Activated CD4-positive, alpha-beta T cell treated with anti-CD3 and anti-CD28 coated beads, Interleukin-2, amount 10 ng/mL, durations not matched to agents 7 days and 5 days (primary cell): Measurements from ENCODE around the gene DHRS12. TPM values are rescaled to one million over a fixed set of nuclear protein-coding genes. Genes with fewer than 3 reads are reported as not detected.

Experiments used
- CTCF ChIA-PET: fragments of 350-600 bp; sonication (Branson Sonifier 250); formaldehyde crosslinking; loops from one replicate; lab custom pipeline; 2021; ENCODE audit warnings: antibody characterized with exemption; lab: Charles Lee
- POLR2A ChIA-PET: fragments of 350-600 bp; sonication (Branson Sonifier 250); formaldehyde crosslinking; loops from one replicate; lab custom pipeline; 2021; ENCODE audit warnings: antibody characterized with exemption; lab: Charles Lee
- DNase-seq: peaks from one replicate; pipeline ENCODE4 v3.0.0-alpha.2; 2020
- H3K27ac Mint-ChIP-seq: one replicate; pipeline ENCODE4 v1.8.0; 2021; ENCODE audit warnings: mild to moderate bottlenecking, moderate library complexity, mixed read lengths
- H3K27me3 Mint-ChIP-seq: one replicate; pipeline ENCODE4 v1.8.0; 2021; ENCODE audit warnings: mixed read lengths
- H3K36me3 Mint-ChIP-seq: one replicate; pipeline ENCODE4 v1.8.0; 2021; ENCODE audit warnings: low read depth, mixed read lengths
- H3K4me1 Mint-ChIP-seq: one replicate; pipeline ENCODE4 v1.8.0; 2021; ENCODE audit warnings: mixed read lengths
- H3K4me3 Mint-ChIP-seq: one replicate; pipeline ENCODE4 v1.8.0; 2021; ENCODE audit warnings: mild to moderate bottlenecking, moderate library complexity, mixed read lengths
- H3K9me3 Mint-ChIP-seq: one replicate; pipeline ENCODE4 v1.8.0; 2021; ENCODE audit warnings: mixed read lengths
- total RNA-seq, 2 experiments: library from RNA; stranded (reverse); gene quantifications; one replicate each; pipeline ENCODE4 v1.2.3, GENCODE V29; 2021

The DHRS12 gene
- total RNA-seq, 2 experiments from 2014 or later: 9.5 to 9.7 TPM

DNA sequence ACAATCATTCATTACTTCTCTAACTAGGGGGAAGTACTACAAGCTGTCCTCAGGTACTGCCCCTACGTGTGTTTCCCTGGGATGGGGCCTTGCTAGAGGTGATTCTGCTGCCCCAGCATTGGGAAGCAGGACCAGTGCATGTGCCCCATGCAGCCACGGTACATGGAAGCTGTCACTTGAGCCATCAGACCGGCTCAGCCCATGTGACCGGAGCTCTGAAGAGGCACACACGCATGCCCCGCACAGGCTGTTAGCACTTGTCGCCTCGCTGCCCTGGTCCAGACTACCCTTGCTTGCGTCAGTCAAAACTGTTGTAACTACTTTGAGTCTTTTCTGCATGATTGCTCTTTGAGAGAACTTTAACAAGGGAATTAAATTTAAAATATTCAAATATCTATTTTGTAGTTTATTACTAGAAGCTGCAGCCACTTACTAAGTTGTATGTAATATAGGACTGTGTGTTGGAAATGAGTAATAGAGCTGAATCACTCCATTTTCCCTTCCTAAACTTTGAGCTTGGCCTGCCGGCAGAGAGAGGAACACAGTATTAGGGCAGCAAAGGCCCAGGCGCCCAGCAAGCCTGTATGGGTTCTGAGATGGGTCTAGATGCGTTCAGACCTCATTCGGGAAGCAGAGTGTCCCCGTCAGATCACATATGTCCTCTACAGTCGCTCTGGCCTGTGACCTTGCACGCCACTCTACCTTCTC is 42.2 kb downstream of the DHRS12 start:
- DNase-seq: no peak
- ChIA-PET CTCF (interaction anchor here (1.1 to 1.3 kb wide), 2 partner anchors 9 to 24 kb away, joined by 3 read pairs; no protein-coding TSS in a partner anchor), POLR2A (no interaction called here)
- no peak overlapping the region for H3K4me3 Mint-ChIP-seq
- peaks cover 28% of the 10 kb centered on the region for H3K4me1 Mint-ChIP-seq
- no peaks in the 10 kb centered on the region for H3K27me3 Mint-ChIP-seq
- H3K27ac Mint-ChIP-seq: no peak overlapping the region
- peaks cover 17% of the 10 kb centered on the region for H3K36me3 Mint-ChIP-seq
- no peaks in the 10 kb centered on the region for H3K9me3 Mint-ChIP-seq

DNA sequence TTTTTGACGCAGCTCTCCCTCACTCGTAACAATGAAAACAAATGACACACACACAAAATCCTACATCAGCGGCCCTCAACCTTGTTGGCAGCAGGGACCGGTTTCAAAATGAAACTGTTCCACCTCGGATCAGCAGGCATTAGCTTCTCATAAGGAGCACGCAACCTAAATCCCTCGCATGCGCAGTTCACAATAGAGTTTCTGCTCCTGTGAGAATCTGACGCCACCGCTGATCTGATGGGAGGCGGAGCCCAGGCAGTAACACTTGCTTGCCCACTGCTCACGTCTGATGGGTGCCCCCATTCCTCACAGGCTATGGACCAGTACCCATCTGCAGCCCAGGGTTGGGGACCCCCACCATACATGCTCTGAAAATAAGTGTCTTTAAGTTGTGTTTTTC is 43.4 kb downstream of the DHRS12 start:
- Mint-ChIP-seq H3K9me3 (no peaks in the 10 kb centered on the region), H3K4me3 (no peak overlapping the region), H3K4me1 (peaks cover 26% of the 10 kb centered on the region), H3K27me3 (no peaks in the 10 kb centered on the region), H3K36me3 (peaks cover 17% of the 10 kb centered on the region), H3K27ac (no peak overlapping the region)
- POLR2A ChIA-PET: no interaction called here
- CTCF ChIA-PET: no interaction called here
- no peak for DNase-seq

- CTCF ChIA-PET: interaction anchor here (0.6 kb wide), 1 partner anchor 98 kb away, joined by 4 read pairs; no protein-coding TSS in a partner anchor
- H3K9me3 Mint-ChIP-seq: no peaks in the 10 kb centered on the region
- no peak overlapping the region for H3K27ac Mint-ChIP-seq
- DNase-seq: no peak
- POLR2A ChIA-PET: no interaction called here
- peaks cover 17% of the 10 kb centered on the region for H3K36me3 Mint-ChIP-seq
- H3K4me1 Mint-ChIP-seq: peaks cover 13% of the 10 kb centered on the region
- no peak overlapping the region for H3K4me3 Mint-ChIP-seq
- no peaks in the 10 kb centered on the region for H3K27me3 Mint-ChIP-seq
These were observed 44.7 kb downstream of the DHRS12 start for GRCh38 chr13:51759240-51759639.

DNA sequence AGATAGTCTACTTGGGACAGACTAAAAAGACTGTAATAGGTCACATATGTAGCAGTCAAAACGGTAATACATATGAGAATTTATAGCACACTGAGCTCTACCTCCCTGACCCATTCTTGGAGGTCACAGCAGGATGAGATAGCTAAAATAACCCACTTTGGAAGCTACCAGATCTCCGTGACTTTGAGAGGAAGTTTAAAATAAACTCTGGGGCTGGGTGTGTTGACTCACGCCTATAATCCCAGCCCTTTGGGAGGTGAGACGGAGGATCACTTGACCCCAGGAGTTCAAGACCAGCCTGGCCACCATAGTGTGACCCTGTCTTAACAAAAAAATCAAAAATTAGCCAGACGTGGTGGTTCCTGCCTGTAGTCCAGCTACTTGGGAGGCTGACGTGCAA is 45.3 kb downstream of the DHRS12 start:
- Mint-ChIP-seq H3K4me3 (no peak overlapping the region), H3K9me3 (no peaks in the 10 kb centered on the region), H3K27ac (no peak overlapping the region), H3K27me3 (no peaks in the 10 kb centered on the region), H3K4me1 (peaks cover 8% of the 10 kb centered on the region), H3K36me3 (peaks cover 14% of the 10 kb centered on the region)
- no peak for DNase-seq
- ChIA-PET CTCF (interaction anchor here (0.6 to 0.7 kb wide), 3 partner anchors 97 to 604 kb away, joined by 3 to 4 read pairs (median 4); no protein-coding TSS in a partner anchor), POLR2A (no interaction called here)

DNA sequence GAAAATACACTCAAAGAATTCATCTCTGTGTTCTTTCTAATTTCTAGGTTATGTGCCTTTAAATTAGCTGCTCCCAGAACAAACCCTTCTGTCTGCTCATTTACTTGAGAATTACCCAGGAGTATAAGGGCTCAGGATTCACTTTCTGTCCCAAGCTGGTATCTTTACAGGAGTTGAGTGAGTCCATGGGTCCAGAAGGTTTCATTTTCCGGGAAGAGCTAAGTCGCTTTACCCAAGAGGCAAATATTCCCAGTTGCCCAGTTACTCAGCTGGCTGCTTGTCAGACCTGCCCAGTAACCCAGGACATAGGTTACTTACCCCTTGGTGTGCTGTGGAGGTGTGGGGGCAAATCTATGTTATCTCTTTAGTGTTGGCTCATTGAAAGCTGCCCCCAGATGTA is 47.3 kb downstream of the DHRS12 start:
- Mint-ChIP-seq H3K4me3 (no peak overlapping the region), H3K9me3 (no peaks in the 10 kb centered on the region), H3K4me1 (no peaks in the 10 kb centered on the region), H3K27ac (no peak overlapping the region), H3K27me3 (no peaks in the 10 kb centered on the region), H3K36me3 (peaks cover 7% of the 10 kb centered on the region)
- DNase-seq: no peak
- ChIA-PET POLR2A (no interaction called here), CTCF (interaction anchor here (1.2 kb wide), 1 partner anchor 15 kb away, joined by 3 read pairs; no protein-coding TSS in a partner anchor)

DNA sequence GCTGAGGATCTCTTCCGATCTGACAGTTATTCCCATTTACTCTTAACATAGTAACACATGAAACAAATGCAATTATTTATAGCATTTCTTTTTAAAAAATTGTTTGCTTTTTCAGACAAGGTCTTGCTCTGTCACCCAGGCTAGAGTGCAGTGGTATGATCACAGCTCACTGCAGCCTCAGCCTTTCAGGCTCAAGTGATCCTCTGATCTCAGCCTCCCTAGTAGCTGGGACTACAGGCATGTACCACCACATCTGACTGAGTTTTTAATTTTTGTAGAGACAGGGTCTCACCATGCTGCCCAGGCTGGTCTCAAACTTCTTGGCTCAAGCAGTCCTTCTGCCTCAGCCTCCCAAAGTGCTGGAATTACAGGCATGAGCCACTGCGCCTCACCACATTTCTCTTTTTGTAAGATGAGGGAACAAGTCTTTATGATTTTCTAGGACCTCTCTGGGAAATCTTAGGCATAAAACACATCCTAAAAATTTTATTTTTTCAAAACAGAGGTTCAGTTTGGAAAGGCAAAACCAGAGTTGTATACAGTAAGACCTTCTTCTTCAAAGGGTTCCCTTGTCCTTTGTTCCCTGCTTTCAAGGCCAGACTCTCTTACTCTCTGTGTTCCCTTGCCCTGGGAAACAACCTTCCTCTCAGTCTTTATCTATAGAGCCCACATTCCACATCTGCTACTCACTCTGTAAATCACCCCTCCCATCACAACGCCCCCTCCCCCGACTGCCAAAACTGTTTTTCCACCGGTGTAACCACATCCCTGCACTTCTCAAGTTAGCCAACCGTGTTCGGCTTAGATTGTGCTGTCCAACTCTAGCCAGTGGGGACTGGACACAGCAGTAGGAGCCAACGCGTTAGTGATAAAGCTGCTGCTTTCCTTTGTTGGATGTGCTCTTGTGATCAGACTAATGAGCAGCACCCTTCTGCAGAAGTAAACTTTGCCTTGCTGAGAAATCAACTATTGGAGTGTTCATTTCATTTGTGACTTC is 56.2 kb downstream of the DHRS12 start:
- Mint-ChIP-seq H3K27ac (no peak overlapping the region), H3K27me3 (no peaks in the 10 kb centered on the region), H3K4me1 (no peaks in the 10 kb centered on the region), H3K9me3 (peaks cover 9% of the 10 kb centered on the region), H3K4me3 (no peak overlapping the region), H3K36me3 (peaks cover 32% of the 10 kb centered on the region)
- DNase-seq: no peak
- ChIA-PET POLR2A (no interaction called here), CTCF (interaction anchor here (0.6 to 0.7 kb wide), 2 partner anchors 10 to 364 kb away, joined by 3 read pairs; no protein-coding TSS in a partner anchor)

- POLR2A ChIA-PET: no interaction called here
- Mint-ChIP-seq H3K9me3 (peaks cover 9% of the 10 kb centered on the region), H3K4me1 (no peaks in the 10 kb centered on the region), H3K27me3 (no peaks in the 10 kb centered on the region), H3K36me3 (peaks cover 33% of the 10 kb centered on the region), H3K4me3 (no peak overlapping the region), H3K27ac (no peak overlapping the region)
- DNase-seq: no peak
- CTCF ChIA-PET: no interaction called here
These were observed 57.2 kb downstream of the DHRS12 start for GRCh38 chr13:51746802-51747201.

- no peaks in the 10 kb centered on the region for H3K27me3 Mint-ChIP-seq
- H3K36me3 Mint-ChIP-seq: peaks cover 39% of the 10 kb centered on the region
- no peaks in the 10 kb centered on the region for H3K4me1 Mint-ChIP-seq
- POLR2A ChIA-PET: no interaction called here
- no peak for DNase-seq
- H3K27ac Mint-ChIP-seq: no peak overlapping the region
- CTCF ChIA-PET: interaction anchor here (0.6 to 0.9 kb wide), 3 partner anchors 16 to 90 kb away, joined by 3 read pairs; no protein-coding TSS in a partner anchor
- peaks cover 9% of the 10 kb centered on the region for H3K9me3 Mint-ChIP-seq
- no peak overlapping the region for H3K4me3 Mint-ChIP-seq
These were observed 58.7 kb downstream of the DHRS12 start for GRCh38 chr13:51745243-51745642.

- DNase-seq: no peak
- CTCF ChIA-PET: interaction anchor here (0.8 to 1.1 kb wide), 2 partner anchors 9 to 55 kb away, joined by 4 read pairs; no protein-coding TSS in a partner anchor
- H3K9me3 Mint-ChIP-seq: peaks cover 1% of the 10 kb centered on the region
- no peak overlapping the region for H3K27ac Mint-ChIP-seq
- POLR2A ChIA-PET: no interaction called here
- peaks cover 2% of the 10 kb centered on the region for H3K4me1 Mint-ChIP-seq
- H3K27me3 Mint-ChIP-seq: no peaks in the 10 kb centered on the region
- no peak overlapping the region for H3K4me3 Mint-ChIP-seq
- H3K36me3 Mint-ChIP-seq: peaks cover 44% of the 10 kb centered on the region
These were observed 61.4 kb downstream of the DHRS12 start for GRCh38 chr13:51742611-51743010.

DNA sequence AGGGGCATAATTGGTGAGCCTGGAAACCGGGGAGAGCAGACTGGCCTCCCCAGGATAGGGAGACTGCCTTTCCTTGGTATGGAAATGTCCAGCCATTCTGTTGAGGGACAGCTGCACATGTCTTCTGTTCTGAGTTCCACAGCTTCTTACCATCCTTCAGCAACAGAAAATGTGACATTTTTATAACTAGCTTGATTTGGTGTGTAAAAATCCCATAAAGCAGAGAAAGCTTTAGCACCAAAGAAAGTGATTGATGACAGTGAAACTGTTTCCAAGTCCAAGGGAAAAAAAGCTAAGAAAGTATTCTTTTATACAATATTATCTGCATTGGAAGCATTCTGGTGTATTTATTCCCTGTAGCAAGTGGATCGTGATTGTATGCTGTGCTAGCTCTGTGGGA is 61.9 kb downstream of the DHRS12 start:
- POLR2A ChIA-PET: no interaction called here
- CTCF ChIA-PET: interaction anchor here (0.8 to 1.4 kb wide), 4 partner anchors 9 to 56 kb away, joined by 3 to 4 read pairs (median 4); no protein-coding TSS in a partner anchor
- Mint-ChIP-seq H3K4me1 (peaks cover 7% of the 10 kb centered on the region), H3K9me3 (peaks cover 1% of the 10 kb centered on the region), H3K27me3 (no peaks in the 10 kb centered on the region), H3K36me3 (peaks cover 41% of the 10 kb centered on the region), H3K27ac (no peak overlapping the region), H3K4me3 (no peak overlapping the region)
- no peak for DNase-seq

DNA sequence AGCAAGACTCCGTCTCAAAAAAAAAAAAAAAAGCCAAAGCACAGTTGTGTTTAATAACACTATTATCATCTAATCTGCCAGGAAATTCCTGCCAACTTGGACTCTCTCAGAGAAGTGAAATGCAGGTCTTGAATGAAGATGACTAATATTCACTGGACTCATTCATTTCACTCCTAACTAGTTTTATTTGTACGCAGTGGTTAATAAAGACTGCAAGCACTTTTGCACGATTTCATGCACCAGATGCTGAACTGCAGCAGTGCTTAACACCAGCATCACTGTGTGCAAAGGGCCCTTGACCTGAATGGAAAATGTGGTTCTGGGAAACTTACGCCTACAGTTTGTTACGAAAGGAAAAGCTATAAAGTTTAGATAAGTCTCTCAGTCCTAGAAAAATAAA is 63.3 kb downstream of the DHRS12 start:
- Mint-ChIP-seq H3K4me3 (no peak overlapping the region), H3K27ac (no peak overlapping the region)
- POLR2A ChIA-PET: interaction anchor here (0.6 kb wide), 1 partner anchor 23 kb away, joined by 5 read pairs; no protein-coding TSS in a partner anchor

GRCh38 chr13:51739027-51739764 is 64.8 kb downstream of the DHRS12 start:
- DNase-seq: no peak
- CTCF ChIA-PET: interaction anchor here (1.4 kb wide), 1 partner anchor 32 kb away, joined by 3 read pairs; no protein-coding TSS in a partner anchor
- Mint-ChIP-seq H3K9me3 (no peaks in the 10 kb centered on the region), H3K4me3 (no peak overlapping the region), H3K36me3 (peaks cover 39% of the 10 kb centered on the region), H3K4me1 (peaks cover 7% of the 10 kb centered on the region), H3K27me3 (no peaks in the 10 kb centered on the region), H3K27ac (no peak overlapping the region)
- POLR2A ChIA-PET: no interaction called here

More for the DNA sequence above, 63.3 kb downstream of the DHRS12 start:
- H3K9me3 Mint-ChIP-seq: peaks cover 1% of the 10 kb centered on the region
- peaks cover 7% of the 10 kb centered on the region for H3K4me1 Mint-ChIP-seq
- DNase-seq: no peak
- CTCF ChIA-PET: interaction anchor here (1.0 to 1.4 kb wide), 3 partner anchors 8 to 49 kb away, joined by 3 to 5 read pairs (median 3); no protein-coding TSS in a partner anchor
- H3K27me3 Mint-ChIP-seq: no peaks in the 10 kb centered on the region
- peaks cover 43% of the 10 kb centered on the region for H3K36me3 Mint-ChIP-seq
